H1 (cell line): ENCODE results near the gene GRK5. TPM values are rescaled to one million over a fixed set of nuclear protein-coding genes. Genes with fewer than 3 reads are reported as not detected.

Experiments
- CTCF ChIA-PET: fragments of 300-600 bp; sonication (Branson Sonifier 250); formaldehyde crosslinking; loops from one replicate; lab custom pipeline; 2021; ENCODE audit not compliant: partially characterized antibody; lab: Charles Lee
- POLR2A ChIA-PET: fragments of 300-600 bp; sonication (Branson Sonifier 250); formaldehyde crosslinking; loops from one replicate; lab custom pipeline; 2021; ENCODE audit warnings: inconsistent platforms; ENCODE audit not compliant: partially characterized antibody; lab: Charles Lee
- DNase-seq, 2 experiments: peaks; one replicate each; pipeline versions ENCODE4 v3.0.0 to v3.0.0-alpha.2; 2010 to 2022; ENCODE audit warnings: low spot score in 2 of 2, low read depth in 1 of 2, mixed read lengths in 1 of 2
- FAIRE-seq: peaks from 2 replicates; lab custom pipeline; 2011; peaks lifted over from hg19 to GRCh38; lab: Jason Lieb, UNC
- H2AFZ ChIP-seq: 2 replicates; pipeline ENCODE4 v1.8.1; 2012; ENCODE audit warnings: low read length, inconsistent platforms
- H2AK5ac ChIP-seq: 2 replicates; pipeline ENCODE4 v1.6.1; 2013; ENCODE audit warnings: low read depth, low read length
- H2BK120ac ChIP-seq: replicated peaks from 2 replicates; pipeline ENCODE3; 2013; ENCODE audit warnings: low read depth, low read length, inconsistent platforms
- H2BK12ac ChIP-seq: 2 replicates; pipeline ENCODE4 v1.6.1; 2013; ENCODE audit warnings: low read depth, low read length
- H2BK15ac ChIP-seq: 2 replicates; pipeline ENCODE4 v1.6.1; 2013; ENCODE audit warnings: low read length
- H2BK20ac ChIP-seq: 2 replicates; pipeline ENCODE4 v1.6.1; 2013; ENCODE audit warnings: low read length
- H2BK5ac ChIP-seq: 2 replicates; pipeline ENCODE4 v1.6.1; 2013; ENCODE audit warnings: low read depth, low read length
- H3K14ac ChIP-seq: 2 replicates; pipeline ENCODE4 v1.6.1; 2013; ENCODE audit warnings: inconsistent platforms; ENCODE audit not compliant: insufficient read length
- H3K18ac ChIP-seq: 2 replicates; pipeline ENCODE4 v1.6.1; 2013; ENCODE audit warnings: low read length; ENCODE audit errors: extremely low read depth
- H3K23ac ChIP-seq: 2 replicates; pipeline ENCODE4 v1.6.1; 2013; ENCODE audit warnings: inconsistent platforms; ENCODE audit not compliant: insufficient read length
- H3K23me2 ChIP-seq: 2 replicates; pipeline ENCODE4 v1.6.1; 2013; ENCODE audit warnings: low read depth, low read length
- H3K27ac ChIP-seq: 2 replicates; pipeline ENCODE4 v1.6.1; 2011; ENCODE audit warnings: low read depth, low read length, inconsistent platforms
- H3K27me3 ChIP-seq, 4 experiments: replicated peaks in 1 of 4; 1 replicate in 1 of 4; 2 replicates in 3 of 4; pipeline versions ENCODE4 v1.6.1 to v1.8.1; 2011 to 2013; ENCODE audit warnings: low read length in 3 of 4, mild to moderate bottlenecking in 3 of 4, inconsistent platforms in 2 of 4, mixed read lengths in 2 of 4, moderate library complexity in 1 of 4; ENCODE audit not compliant: control insufficient read depth in 3 of 4, insufficient read depth in 3 of 4; ENCODE audit errors: extremely low read depth in 1 of 4
- H3K36me3 ChIP-seq, 4 experiments: 2 replicates each; pipeline versions ENCODE4 v1.6.1 to v1.8.1; 2011 to 2013; ENCODE audit warnings: mild to moderate bottlenecking in 4 of 4, low read length in 3 of 4, moderate library complexity in 2 of 4, control low read depth in 1 of 4, inconsistent platforms in 1 of 4; ENCODE audit not compliant: insufficient read depth in 4 of 4, control insufficient read depth in 2 of 4
- H3K4ac ChIP-seq: replicated peaks from 2 replicates; pipeline ENCODE3; 2013; ENCODE audit warnings: low read length, low read depth, mixed read lengths, inconsistent platforms; ENCODE audit not compliant: insufficient read length
- H3K4me1 ChIP-seq, 4 experiments: replicated peaks in 1 of 4; 1 replicate in 1 of 4; 2 replicates in 3 of 4; pipeline versions ENCODE4 v1.6.1 to v1.8.1; 2011 to 2013; ENCODE audit warnings: low read length in 3 of 4, inconsistent platforms in 2 of 4, mixed read lengths in 1 of 4; ENCODE audit not compliant: insufficient read depth in 4 of 4, control insufficient read depth in 3 of 4
- H3K4me2 ChIP-seq, 2 experiments: 2 replicates each; pipeline versions ENCODE4 v1.6.1 to v1.8.1; 2011 to 2013; ENCODE audit warnings: low read depth in 2 of 2, low read length in 2 of 2, control low read depth in 1 of 2, inconsistent platforms in 1 of 2, mild to moderate bottlenecking in 1 of 2; ENCODE audit not compliant: insufficient read depth in 1 of 2
- H3K4me3 ChIP-seq, 4 experiments: fragments of 200-600, 300-600 bp in 1 of 4; sonication (generic), shearing (Covaris generic), sonication (Bioruptor Twin) in 1 of 4; 2 replicates each; pipeline versions ENCODE4 v1.5.1 to v1.8.1; 2011 to 2016; ENCODE audit warnings: low read length in 4 of 4, low read depth in 3 of 4, control low read depth in 2 of 4, inconsistent platforms in 2 of 4, mild to moderate bottlenecking in 2 of 4, mixed read lengths in 1 of 4, moderate library complexity in 1 of 4; ENCODE audit not compliant: insufficient read depth in 2 of 4; ENCODE audit errors: extremely low read depth in 1 of 4
- H3K56ac ChIP-seq: replicated peaks from 2 replicates; pipeline ENCODE3; 2013; ENCODE audit warnings: low read depth, mild to moderate bottlenecking, mixed read lengths, low read length, inconsistent platforms; ENCODE audit not compliant: insufficient read length
- H3K79me1 ChIP-seq: 2 replicates; pipeline ENCODE4 v1.6.1; 2013; ENCODE audit warnings: low read depth, low read length, control low read depth
- H3K79me2 ChIP-seq, 2 experiments: 2 replicates each; pipeline versions ENCODE4 v1.6.1 to v1.8.1; 2012 to 2013; ENCODE audit warnings: low read length in 2 of 2, mild to moderate bottlenecking in 2 of 2, inconsistent platforms in 1 of 2; ENCODE audit not compliant: insufficient read depth in 2 of 2, control insufficient read depth in 1 of 2
- H3K9ac ChIP-seq, 4 experiments: replicated peaks in 1 of 4; 1 replicate in 1 of 4; 2 replicates in 3 of 4; pipeline versions ENCODE4 v1.6.1 to v1.8.1; 2011 to 2013; ENCODE audit warnings: low read depth in 3 of 4, low read length in 3 of 4, control low read depth in 2 of 4, mild to moderate bottlenecking in 2 of 4, moderate library complexity in 2 of 4, inconsistent platforms in 1 of 4; ENCODE audit errors: extremely low read depth in 1 of 4
- H3K9me3 ChIP-seq, 2 experiments: 2 replicates each; pipeline versions ENCODE4 v1.6.1 to v1.8.1; 2012 to 2013; ENCODE audit warnings: mild to moderate bottlenecking in 2 of 2, moderate library complexity in 2 of 2, control low read depth in 1 of 2, inconsistent platforms in 1 of 2, low read depth in 1 of 2, low read length in 1 of 2, mixed read lengths in 1 of 2; ENCODE audit not compliant: insufficient read depth in 2 of 2
- H4K20me1 ChIP-seq, 2 experiments: replicated peaks in 1 of 2; 2 replicates each; pipeline versions ENCODE3 to v1.8.1; 2011 to 2013; ENCODE audit warnings: inconsistent platforms in 2 of 2, low read length in 2 of 2, mild to moderate bottlenecking in 1 of 2; ENCODE audit not compliant: insufficient read depth in 2 of 2, control insufficient read depth in 1 of 2
- H4K5ac ChIP-seq: 2 replicates; pipeline ENCODE4 v1.6.1; 2013; ENCODE audit warnings: low read length, low read depth, mixed read lengths, inconsistent platforms; ENCODE audit not compliant: insufficient read length
- H4K8ac ChIP-seq: 2 replicates; pipeline ENCODE4 v1.8.0; 2013; ENCODE audit warnings: mild to moderate bottlenecking, moderate library complexity, low read length, inconsistent platforms; ENCODE audit not compliant: insufficient read depth; ENCODE audit errors: extremely low read depth
- H4K91ac ChIP-seq: replicated peaks from 2 replicates; pipeline ENCODE3; 2013; ENCODE audit warnings: low read length, mixed read lengths, inconsistent platforms; ENCODE audit not compliant: insufficient read length
- CEBPB ChIP-seq: IDR thresholded peaks from 2 replicates; pipeline ENCODE4 v1.6.1; 2012; ENCODE audit warnings: low read depth, low read length
- EZH2 ChIP-seq: fragments of 200-600 bp; sonication (generic); IDR thresholded peaks from 2 replicates; pipeline ENCODE4 v1.7.1; 2012; ENCODE audit warnings: low read depth, mild to moderate bottlenecking, moderate library complexity, low read length, inconsistent platforms; ENCODE audit not compliant: severe bottlenecking
- HDAC2 ChIP-seq, 2 experiments: fragments of 300-600 bp in 1 of 2; sonication (generic) in 1 of 2; IDR thresholded peaks; 2 replicates each; pipeline ENCODE4 v1.6.1; 2011 to 2012; ENCODE audit warnings: low read depth in 2 of 2, low read length in 2 of 2, mild to moderate bottlenecking in 2 of 2, moderate library complexity in 2 of 2, borderline replicate concordance in 1 of 2, inconsistent platforms in 1 of 2
- KDM5A ChIP-seq: fragments of 200-600 bp; IDR thresholded peaks from 2 replicates; pipeline ENCODE4 v1.7.1; 2012; ENCODE audit warnings: mild to moderate bottlenecking, low read length, inconsistent platforms, mixed read lengths
- MAFK ChIP-seq: IDR thresholded peaks from 2 replicates; pipeline ENCODE4 v1.6.1; 2012; ENCODE audit warnings: low read depth, mild to moderate bottlenecking, improper control_type of control experiment, low read length
- RAD21 ChIP-seq, 2 experiments: IDR thresholded peaks in 1 of 2; conservative IDR thresholded peaks in 1 of 2; 2 replicates each; pipeline ENCODE4 v1.6.1; 2011; ENCODE audit warnings: low read depth in 2 of 2, low read length in 2 of 2, improper control_type of control experiment in 1 of 2, inconsistent platforms in 1 of 2, mild to moderate bottlenecking in 1 of 2, moderate library complexity in 1 of 2
- RBBP5 ChIP-seq: IDR thresholded peaks from 2 replicates; pipeline ENCODE4 v1.7.1; 2012; ENCODE audit warnings: low read depth, mild to moderate bottlenecking, inconsistent platforms, low read length, moderate library complexity, borderline replicate concordance
- RNF2 ChIP-seq: fragments of 200-900, 300-1000 bp; sonication (generic); IDR thresholded peaks from 2 replicates; pipeline ENCODE4 v1.7.1; 2016; ENCODE audit warnings: borderline replicate concordance, low read depth, mild to moderate bottlenecking, antibody characterized with exemption, low read length; ENCODE audit not compliant: poor library complexity, severe bottlenecking; ENCODE audit errors: missing control alignments
- SP4 ChIP-seq: IDR thresholded peaks from 2 replicates; pipeline ENCODE4 v1.6.1; 2012; ENCODE audit warnings: low read length, inconsistent platforms
- TEAD4 ChIP-seq: IDR thresholded peaks from 2 replicates; pipeline ENCODE4 v1.6.1; 2012; ENCODE audit warnings: low read depth, low read length, inconsistent platforms, mixed read lengths
- WGBS, 2 experiments: shearing (Covaris generic) in 1 of 2; methylation state at CpG; one replicate each; pipeline versions ENCODE4 v1.1.6 to v1.1.7; 2013 to 2015; ENCODE audit warnings: low lambda C conversion rate in 2 of 2, mixed read lengths in 2 of 2, inconsistent platforms in 1 of 2, low coverage in 1 of 2, missing lambda C conversion rate in 1 of 2; ENCODE audit not compliant: insufficient replicate concordance in 2 of 2, insufficient coverage in 1 of 2, insufficient read length in 1 of 2; ENCODE audit errors: extremely low coverage in 1 of 2, missing lambda C conversion rate in 1 of 2; 5-methylcytosine and 5-hydroxymethylcytosine counted together
- polyA plus RNA-seq, 7 experiments: library from polyadenylated mRNA; depleted of rRNA in 3 of 7; stranded (reverse) in 5 of 7; unstranded in 2 of 7; fragments of >200 nt in 5 of 7; fragments of 200-250 nt in 2 of 7; gene quantifications; 1 replicate in 5 of 7; 2 replicates in 1 of 7; 4 replicates in 1 of 7; pipeline versions ENCODE4 v1.2.1 to v1.2.3, GENCODE V29; 2011 to 2013; ENCODE audit warnings: missing spikeins in 2 of 7, mixed read lengths in 2 of 7
- total RNA-seq: library from RNA; stranded (reverse); fragmentation: NEBNext Ultra II Directional; extraction: Animal tissue kit (Norgen Biotek cat#: 25700); gene quantifications from 2 replicates; pipeline ENCODE4 v1.2.1, GENCODE V29; 2021

GRK5 gene
- total and polyA plus RNA-seq, 2 of the 8 experiments (the other 6 are each of a cell fraction or from before 2014, with no cell fraction given) = 0.54 to 2.5 TPM

DNA sequence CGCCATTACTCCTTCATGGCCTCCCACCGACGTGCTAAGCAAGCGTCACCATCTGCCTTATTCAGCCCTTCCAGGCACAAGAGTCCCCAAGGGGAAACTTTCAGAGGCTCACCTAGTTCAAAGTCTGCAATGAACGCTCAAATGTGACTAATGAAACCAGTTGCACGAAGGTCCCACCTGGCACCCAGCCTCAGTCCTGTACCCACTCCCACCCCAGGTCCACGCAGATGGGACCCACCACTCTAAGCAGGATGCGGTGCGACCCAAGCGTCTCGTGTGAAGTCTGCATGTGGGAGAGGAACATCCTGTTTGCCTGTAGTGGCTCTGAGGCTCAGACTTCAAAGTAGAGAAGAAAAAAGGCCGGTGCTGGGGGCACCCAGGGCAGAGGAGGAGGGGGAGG is 294.8 kb downstream of the GRK5 start:
- TF ChIP-seq HDAC2 (IDR thresholded peaks at IDR 0.05; ENCODE audit: borderline replicate concordance in 1 of 2, low read depth in 2 of 2, low read length in 2 of 2) (no peak), KDM5A (no peak), RBBP5 (no peak), RNF2 (no peak), CEBPB (no peak), MAFK (no peak), SP4 (no peak), TEAD4 (no peak), EZH2 (no peak), RAD21 (IDR thresholded peaks at IDR 0.05 in 1 of 2, conservative IDR thresholded peaks at IDR 0.05 in 1 of 2; ENCODE audit: low read depth in 2 of 2, low read length in 2 of 2) (no peak)
- Histone ChIP-seq H3K79me2 (no peaks in the 10 kb centered on the region), H2BK20ac (no peak overlapping the region), H3K4me3 (no peak overlapping the region), H3K27ac (no peak overlapping the region), H3K9ac (no peak overlapping the region), H3K56ac (no peak overlapping the region), H3K4ac (peak overlapping the region; percentile 49), H3K18ac (no peak overlapping the region), H4K8ac (no peak overlapping the region), H3K36me3 (no peaks in the 10 kb centered on the region), H4K5ac (no peak overlapping the region), H2BK5ac (no peak overlapping the region), H4K20me1 (peaks cover 0 to 2% of the 10 kb centered on the region in 2 experiments), H2BK120ac (no peak overlapping the region), H3K4me1 (no peaks in the 10 kb centered on the region; a peak in 2 of 7 replicates), H2BK12ac (no peak overlapping the region), H3K23ac (no peak overlapping the region), H2AK5ac (no peak overlapping the region), H2BK15ac (no peak overlapping the region), H3K4me2 (no peak overlapping the region), H3K14ac (no peak overlapping the region), H4K91ac (no peak overlapping the region), H3K9me3 (no peaks in the 10 kb centered on the region), H3K79me1 (no peaks in the 10 kb centered on the region), H2AFZ (no peak overlapping the region), H3K23me2 (no peaks in the 10 kb centered on the region), H3K27me3 (no peaks in the 10 kb centered on the region; a peak in 2 of 7 replicates)
- no peak for DNase-seq
- 88% methylated on average over 12 of the region's 12 CpGs; no CpG with 5 or more reads in 1 of the 2 experiments for WGBS, 2 experiments
- ChIA-PET CTCF (interaction anchor here (1.0 kb wide), 1 partner anchor 12 kb away, joined by 4 read pairs; no protein-coding TSS in a partner anchor), POLR2A (no interaction called here)
- FAIRE-seq = no peak
